HUES64 (cell line): Measurements from ENCODE around the gene SERPINB4. TPM values are rescaled to one million over a fixed set of nuclear protein-coding genes. Genes with fewer than 3 reads are reported as not detected.
A peak's percentile ranks its signal among the peaks of the same experiment; 100 is the strongest.
"Not testable (repeated sequence)": the region's sequence is repeated elsewhere in the genome, so short reads cannot be mapped to it uniquely, and the experiment has no call there.

Source experiments
- H3K27ac ChIP-seq: 2 replicates; pipeline ENCODE4 v1.7.0; 2013; ENCODE audit warnings: low read depth, low read length, inconsistent platforms
- H3K27me3 ChIP-seq: 2 replicates; pipeline ENCODE4 v1.6.1; 2013; ENCODE audit warnings: mild to moderate bottlenecking, low read length; ENCODE audit not compliant: insufficient read depth
- H3K36me3 ChIP-seq: 2 replicates; pipeline ENCODE4 v1.6.1; 2013; ENCODE audit warnings: mild to moderate bottlenecking, low read length; ENCODE audit not compliant: insufficient read depth
- H3K4me1 ChIP-seq: 2 replicates; pipeline ENCODE4 v1.6.1; 2013; ENCODE audit warnings: mild to moderate bottlenecking, low read length, moderate library complexity; ENCODE audit not compliant: insufficient read depth
- H3K4me3 ChIP-seq: 2 replicates; pipeline ENCODE4 v1.5.1; 2013; ENCODE audit warnings: mild to moderate bottlenecking, low read length, moderate library complexity
- H3K9ac ChIP-seq: 2 replicates; pipeline ENCODE4 v1.6.1; 2013; ENCODE audit warnings: mild to moderate bottlenecking, low read depth, low read length
- H3K9me3 ChIP-seq: 2 replicates; pipeline ENCODE4 v1.6.1; 2013; ENCODE audit warnings: low read depth, low read length; ENCODE audit not compliant: insufficient read depth
- WGBS: fragments of 150-250, 120-280 bp; methylation state at CpG from one replicate; pipeline ENCODE4 v1.1.7; 2013; ENCODE audit warnings: missing lambda C conversion rate; 5-methylcytosine and 5-hydroxymethylcytosine counted together
- polyA plus RNA-seq, 2 experiments: library from polyadenylated mRNA; stranded (reverse); fragments of 50-300 nt; gene quantifications; one replicate each; pipeline ENCODE4 v1.2.3, GENCODE V29; 2013

The SERPINB4 gene
- polyA plus RNA-seq (2013, experiment 1 of 2), result 0.40 TPM
- polyA plus RNA-seq (2013, experiment 2 of 2), result 0.44 TPM

- not testable (repeated sequence) for H3K36me3 ChIP-seq, H3K27me3 ChIP-seq, H3K4me3 ChIP-seq, H3K9me3 ChIP-seq, H3K9ac ChIP-seq, H3K4me1 ChIP-seq
- H3K27ac ChIP-seq, result peak within 1 kb of the TSS; percentile 67; the same call in 1 of the 2 replicates
- WGBS, result no CpG with 5 or more reads among the region's 2 CpGs
Observed at GRCh38 chr18:63644142-63644541, at the start of gene SERPINB4. TSS of gene SERPINB4 (minus strand) at chr18:63644256. CDS start at chr18:63643577, 679 bp downstream.

- WGBS, result 94% methylated on average over 2 of the region's 2 CpGs
- peaks cover 6% of the 10 kb centered on the region; the same call in 1 of the 2 replicates for H3K9me3 ChIP-seq
- no peak overlapping the region for H3K27ac ChIP-seq
- H3K4me1 ChIP-seq, result no peaks in the 10 kb centered on the region
- no peak overlapping the region for H3K9ac ChIP-seq
- no peak overlapping the region for H3K4me3 ChIP-seq
- H3K36me3 ChIP-seq, result no peaks in the 10 kb centered on the region
- H3K27me3 ChIP-seq, result no peaks in the 10 kb centered on the region
Observed at GRCh38 chr18:63689064-63689463, 45.0 kb upstream of the SERPINB4 start.

- Histone ChIP-seq H3K9ac (no peak overlapping the region), H3K36me3 (no peaks in the 10 kb centered on the region), H3K4me3 (no peak overlapping the region), H3K27ac (no peak overlapping the region), H3K9me3 (peaks cover 6% of the 10 kb centered on the region; the same call in 1 of the 2 replicates), H3K4me1 (peaks cover 13% of the 10 kb centered on the region; the same call in 1 of the 2 replicates), H3K27me3 (no peaks in the 10 kb centered on the region)
- 87% methylated on average over 1 of the region's 2 CpGs for WGBS
Observed at GRCh38 chr18:63686871-63687270, 42.8 kb upstream of the SERPINB4 start.

GRCh38 chr18:63684718-63685117, 40.7 kb upstream of the SERPINB4 start:
- H3K4me1 ChIP-seq, result peaks cover 13% of the 10 kb centered on the region; the same call in 1 of the 2 replicates
- H3K36me3 ChIP-seq, result no peaks in the 10 kb centered on the region
- WGBS, result 97% methylated on average over 3 of the region's 3 CpGs
- H3K27ac ChIP-seq, result no peak overlapping the region
- H3K9ac ChIP-seq, result no peak overlapping the region
- no peak overlapping the region for H3K4me3 ChIP-seq
- peaks cover 6% of the 10 kb centered on the region; the same call in 1 of the 2 replicates for H3K9me3 ChIP-seq
- H3K27me3 ChIP-seq, result no peaks in the 10 kb centered on the region

GRCh38 chr18:63683890-63684289, 39.8 kb upstream of the SERPINB4 start:
- Histone ChIP-seq H3K9ac (no peak overlapping the region), H3K27me3 (no peaks in the 10 kb centered on the region), H3K4me1 (peaks cover 13% of the 10 kb centered on the region; the same call in 1 of the 2 replicates), H3K36me3 (no peaks in the 10 kb centered on the region), H3K27ac (no peak overlapping the region), H3K9me3 (peaks cover 6% of the 10 kb centered on the region; the same call in 1 of the 2 replicates), H3K4me3 (no peak overlapping the region)
- 65% methylated on average over 5 of the region's 5 CpGs for WGBS

GRCh38 chr18:63683152-63683551, 39.1 kb upstream of the SERPINB4 start:
- Histone ChIP-seq H3K4me3 (no peak overlapping the region), H3K9me3 (peaks cover 6% of the 10 kb centered on the region; the same call in 1 of the 2 replicates), H3K36me3 (no peaks in the 10 kb centered on the region), H3K27me3 (no peaks in the 10 kb centered on the region), H3K4me1 (peaks cover 13% of the 10 kb centered on the region; the same call in 1 of the 2 replicates), H3K9ac (peak overlapping the region; percentile 4; the same call in 1 of the 2 replicates), H3K27ac (peak overlapping the region; percentile 53; the same call in 1 of the 2 replicates)
- 54% methylated on average over 2 of the region's 2 CpGs for WGBS

- Histone ChIP-seq H3K36me3 (no peaks in the 10 kb centered on the region), H3K4me1 (peaks cover 13% of the 10 kb centered on the region; the same call in 1 of the 2 replicates), H3K27ac (no peak overlapping the region), H3K9me3 (no peaks in the 10 kb centered on the region), H3K4me3 (no peak overlapping the region), H3K27me3 (no peaks in the 10 kb centered on the region), H3K9ac (no peak overlapping the region)
- WGBS, result 93% methylated on average over 2 of the region's 2 CpGs
Observed at GRCh38 chr18:63681449-63682340, 37.6 kb upstream of the SERPINB4 start.

- no peaks in the 10 kb centered on the region for H3K9me3 ChIP-seq
- no peak overlapping the region for H3K27ac ChIP-seq
- no peaks in the 10 kb centered on the region for H3K27me3 ChIP-seq
- peaks cover 13% of the 10 kb centered on the region; the same call in 1 of the 2 replicates for H3K4me1 ChIP-seq
- H3K36me3 ChIP-seq, result no peaks in the 10 kb centered on the region
- WGBS, result 93% methylated on average over 5 of the region's 5 CpGs
- no peak overlapping the region for H3K4me3 ChIP-seq
- no peak overlapping the region for H3K9ac ChIP-seq
Observed at GRCh38 chr18:63679820-63680606, 36.0 kb upstream of the SERPINB4 start.

GRCh38 chr18:63677500-63678225, 33.6 kb upstream of the SERPINB4 start:
- H3K9ac ChIP-seq, result no peak overlapping the region
- WGBS, result 85% methylated on average over 5 of the region's 5 CpGs
- no peak overlapping the region for H3K27ac ChIP-seq
- H3K9me3 ChIP-seq, result no peaks in the 10 kb centered on the region
- H3K4me1 ChIP-seq, result no peaks in the 10 kb centered on the region
- no peak overlapping the region for H3K4me3 ChIP-seq
- no peaks in the 10 kb centered on the region for H3K36me3 ChIP-seq
- H3K27me3 ChIP-seq, result no peaks in the 10 kb centered on the region

- no peak overlapping the region for H3K9ac ChIP-seq
- H3K4me3 ChIP-seq, result no peak overlapping the region
- H3K4me1 ChIP-seq, result no peaks in the 10 kb centered on the region
- H3K27ac ChIP-seq, result no peak overlapping the region
- 38% methylated on average over 4 of the region's 5 CpGs for WGBS
- no peaks in the 10 kb centered on the region for H3K27me3 ChIP-seq
- H3K9me3 ChIP-seq, result no peaks in the 10 kb centered on the region
- no peaks in the 10 kb centered on the region for H3K36me3 ChIP-seq
Observed at GRCh38 chr18:63676526-63677323, 32.7 kb upstream of the SERPINB4 start.
